LNCaP clone FGC (cell line): ENCODE measurements around the gene ALMS1.

Experiments
- DNase-seq: peaks from one replicate; pipeline ENCODE4 v3.0.0-alpha.2; 2011; ENCODE audit warnings: low read depth
- H3K4me3 ChIP-seq: 2 replicates; pipeline ENCODE4 v1.5.1; 2011; ENCODE audit warnings: mild to moderate bottlenecking, low read depth, low read length, control low read depth
- TF ChIP-seq, protein P1 (sequence below): IDR thresholded peaks from 2 replicates; pipeline ENCODE4 v1.5.1; 2012; ENCODE audit warnings: mild to moderate bottlenecking; ENCODE audit not compliant: control insufficient read depth, insufficient read depth; ENCODE audit errors: extremely low read depth

ALMS1 gene

DNA sequence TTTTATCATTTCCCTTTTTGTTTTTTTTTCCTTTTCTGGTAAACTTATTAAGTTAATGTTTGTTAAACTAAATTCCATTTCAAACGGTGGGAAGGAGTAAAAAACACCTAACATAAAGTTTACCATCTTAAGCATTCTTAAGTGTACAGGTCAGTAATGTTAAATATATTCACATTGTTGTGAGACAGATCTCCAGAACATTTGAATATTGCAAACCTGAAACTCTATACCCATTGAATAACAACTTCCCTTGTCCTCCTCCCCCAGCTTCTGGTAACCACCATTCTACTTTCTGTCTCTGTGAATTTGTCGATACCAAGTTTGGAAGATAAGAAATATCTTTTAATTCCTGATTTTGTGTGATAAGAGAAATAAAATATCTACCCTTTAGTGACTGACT lies 268.5 kb downstream of the ALMS1 start:
- H3K4me3 ChIP-seq: no peak overlapping the region
- TF ChIP-seq, protein P1, sequence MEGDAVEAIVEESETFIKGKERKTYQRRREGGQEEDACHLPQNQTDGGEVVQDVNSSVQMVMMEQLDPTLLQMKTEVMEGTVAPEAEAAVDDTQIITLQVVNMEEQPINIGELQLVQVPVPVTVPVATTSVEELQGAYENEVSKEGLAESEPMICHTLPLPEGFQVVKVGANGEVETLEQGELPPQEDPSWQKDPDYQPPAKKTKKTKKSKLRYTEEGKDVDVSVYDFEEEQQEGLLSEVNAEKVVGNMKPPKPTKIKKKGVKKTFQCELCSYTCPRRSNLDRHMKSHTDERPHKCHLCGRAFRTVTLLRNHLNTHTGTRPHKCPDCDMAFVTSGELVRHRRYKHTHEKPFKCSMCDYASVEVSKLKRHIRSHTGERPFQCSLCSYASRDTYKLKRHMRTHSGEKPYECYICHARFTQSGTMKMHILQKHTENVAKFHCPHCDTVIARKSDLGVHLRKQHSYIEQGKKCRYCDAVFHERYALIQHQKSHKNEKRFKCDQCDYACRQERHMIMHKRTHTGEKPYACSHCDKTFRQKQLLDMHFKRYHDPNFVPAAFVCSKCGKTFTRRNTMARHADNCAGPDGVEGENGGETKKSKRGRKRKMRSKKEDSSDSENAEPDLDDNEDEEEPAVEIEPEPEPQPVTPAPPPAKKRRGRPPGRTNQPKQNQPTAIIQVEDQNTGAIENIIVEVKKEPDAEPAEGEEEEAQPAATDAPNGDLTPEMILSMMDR: no peak
- DNase-seq: no peak
